Measurements from ENCODE around the gene NKAIN4. TPM values are rescaled to one million over a fixed set of nuclear protein-coding genes. Genes with fewer than 3 reads are reported as not detected.

The NKAIN4 gene
- total and polyA plus RNA-seq, 4 donors = 0.05 TPM; not detected in 3

GRCh38 chr20:63224412-63225081, 29.7 kb downstream of the NKAIN4 start:
- H3K27me3 ChIP-seq (ENCODE audit: control insufficient read depth in 4 of 4, insufficient read depth in 4 of 4, low read length in 3 of 4) = peaks cover 0 to 3% (median 0%) of the 10 kb centered on the region in 4 donors
- H3K9ac ChIP-seq (ENCODE audit: low read depth in 1 of 2, low read length in 2 of 2) = no peak overlapping the region
- 39% methylated on average over 16 of the region's 16 CpGs for WGBS
- DNase-seq (ENCODE audit: low spot score) = no peak
- no peak overlapping the region for H3K4me3 ChIP-seq (ENCODE audit: low read depth in 1 of 3, low read length in 3 of 3)
- no peaks in the 10 kb centered on the region for H3K9me3 ChIP-seq (ENCODE audit: control insufficient read depth in 4 of 4, low read length in 3 of 4)
- no peak overlapping the region for H3K27ac ChIP-seq (ENCODE audit: low read depth in 1 of 2, low read length in 2 of 2)
- H3K36me3 ChIP-seq (ENCODE audit: control insufficient read depth in 4 of 4, insufficient read depth in 3 of 4, low read depth in 1 of 4, low read length in 3 of 4) = no peaks in the 10 kb centered on the region
- H3K4me1 ChIP-seq (ENCODE audit: control insufficient read depth in 4 of 4, insufficient read depth in 4 of 4, low read length in 3 of 4) = no peaks in the 10 kb centered on the region
- no peak for TF ChIP-seq ZBTB33 (IDR thresholded peaks at IDR 0.05)
- TF ChIP-seq GABPA (IDR thresholded peaks at IDR 0.05 in 1 of 2, conservative IDR thresholded peaks at IDR 0.05 in 1 of 2) = no peak
- no peak for TF ChIP-seq FOXA2 (IDR thresholded peaks at IDR 0.05)
- no peak for TF ChIP-seq FOXA1 (IDR thresholded peaks at IDR 0.05)
- no peak for TF ChIP-seq YY1 (IDR thresholded peaks at IDR 0.05)
- no peak for TF ChIP-seq RAD21 (IDR thresholded peaks at IDR 0.05)
- TF ChIP-seq, protein P1, sequence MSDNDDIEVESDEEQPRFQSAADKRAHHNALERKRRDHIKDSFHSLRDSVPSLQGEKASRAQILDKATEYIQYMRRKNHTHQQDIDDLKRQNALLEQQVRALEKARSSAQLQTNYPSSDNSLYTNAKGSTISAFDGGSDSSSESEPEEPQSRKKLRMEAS (IDR thresholded peaks at IDR 0.05) = no peak
- no peak for TF ChIP-seq TAF1 (conservative IDR thresholded peaks at IDR 0.05)
- no peak for TF ChIP-seq EGR1 (IDR thresholded peaks at IDR 0.05; ENCODE audit: low read depth in 2 of 2)
- TF ChIP-seq SP1 (IDR thresholded peaks at IDR 0.05) = no peak
- TF ChIP-seq JUND (IDR thresholded peaks at IDR 0.05) = no peak
- no peak for TF ChIP-seq HNF4A (conservative IDR thresholded peaks at IDR 0.05)
- no peak for TF ChIP-seq RXRA (IDR thresholded peaks at IDR 0.05)

DNA sequence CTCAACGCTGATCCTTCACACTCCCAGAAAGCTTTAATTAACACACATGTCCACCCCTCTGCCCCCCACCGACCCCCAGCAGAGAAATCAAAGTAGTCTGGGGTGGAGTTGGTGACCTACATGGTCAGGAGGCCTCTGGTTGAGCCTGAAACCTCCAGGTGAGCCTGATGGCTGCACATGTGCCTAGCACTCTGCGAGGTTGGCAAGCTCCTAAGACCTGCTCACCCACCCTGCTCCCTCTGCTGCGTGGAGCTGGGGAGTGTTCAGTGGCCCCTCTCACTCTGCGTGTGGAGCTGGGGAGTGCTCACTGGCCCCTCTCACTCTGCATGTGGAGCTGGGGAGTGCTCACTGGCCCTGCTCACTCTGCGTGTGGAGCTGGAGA, 30.4 kb downstream of the NKAIN4 start:
- Histone ChIP-seq H3K4me1 (ENCODE audit: control insufficient read depth in 4 of 4, insufficient read depth in 4 of 4, low read length in 3 of 4) (no peaks in the 10 kb centered on the region), H3K9ac (ENCODE audit: low read depth in 1 of 2, low read length in 2 of 2) (no peak overlapping the region), H3K9me3 (ENCODE audit: control insufficient read depth in 4 of 4, low read length in 3 of 4) (no peaks in the 10 kb centered on the region), H3K27ac (ENCODE audit: low read depth in 1 of 2, low read length in 2 of 2) (no peak overlapping the region), H3K36me3 (ENCODE audit: control insufficient read depth in 4 of 4, insufficient read depth in 3 of 4, low read depth in 1 of 4, low read length in 3 of 4) (no peaks in the 10 kb centered on the region), H3K4me3 (ENCODE audit: low read depth in 1 of 3, low read length in 3 of 3) (no peak overlapping the region), H3K27me3 (ENCODE audit: control insufficient read depth in 4 of 4, insufficient read depth in 4 of 4, low read length in 3 of 4) (peaks cover 0 to 3% (median 0%) of the 10 kb centered on the region in 4 donors)
- 79% methylated on average over 6 of the region's 6 CpGs for WGBS
- no peak for DNase-seq (ENCODE audit: low spot score)
- TF ChIP-seq FOXA1 (IDR thresholded peaks at IDR 0.05) (no peak), NR2F2 (IDR thresholded peaks at IDR 0.05) (no peak), EGR1 (IDR thresholded peaks at IDR 0.05; ENCODE audit: low read depth in 2 of 2) (no peak), SP1 (IDR thresholded peaks at IDR 0.05) (no peak), TAF1 (conservative IDR thresholded peaks at IDR 0.05) (no peak), RAD21 (IDR thresholded peaks at IDR 0.05) (no peak), YY1 (IDR thresholded peaks at IDR 0.05) (no peak), GABPA (IDR thresholded peaks at IDR 0.05 in 1 of 2, conservative IDR thresholded peaks at IDR 0.05 in 1 of 2) (no peak), FOXA2 (IDR thresholded peaks at IDR 0.05) (no peak), REST (IDR thresholded peaks at IDR 0.05) (no peak), HNF4A (conservative IDR thresholded peaks at IDR 0.05) (no peak), RXRA (IDR thresholded peaks at IDR 0.05) (no peak), ZBTB33 (IDR thresholded peaks at IDR 0.05) (no peak), CTCF (IDR thresholded peaks at IDR 0.05; ENCODE audit: low read depth, low read length, missing input control) (no peak), JUND (IDR thresholded peaks at IDR 0.05) (no peak), HNF4G (IDR thresholded peaks at IDR 0.05) (no peak)
- TF ChIP-seq, protein P1 (IDR thresholded peaks at IDR 0.05) = no peak
- TF ChIP-seq, protein P2, sequence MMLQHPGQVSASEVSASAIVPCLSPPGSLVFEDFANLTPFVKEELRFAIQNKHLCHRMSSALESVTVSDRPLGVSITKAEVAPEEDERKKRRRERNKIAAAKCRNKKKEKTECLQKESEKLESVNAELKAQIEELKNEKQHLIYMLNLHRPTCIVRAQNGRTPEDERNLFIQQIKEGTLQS (IDR thresholded peaks at IDR 0.05) = no peak
